Measurements from ENCODE around the gene GNPDA2.
"Not testable (repeated sequence)": the region's sequence is repeated elsewhere in the genome, so short reads cannot be mapped to it uniquely, and the experiment has no call there.

Gene GNPDA2
- 8.1 to 12.5 reads per million in 2 donors for total RNA-seq

DNA sequence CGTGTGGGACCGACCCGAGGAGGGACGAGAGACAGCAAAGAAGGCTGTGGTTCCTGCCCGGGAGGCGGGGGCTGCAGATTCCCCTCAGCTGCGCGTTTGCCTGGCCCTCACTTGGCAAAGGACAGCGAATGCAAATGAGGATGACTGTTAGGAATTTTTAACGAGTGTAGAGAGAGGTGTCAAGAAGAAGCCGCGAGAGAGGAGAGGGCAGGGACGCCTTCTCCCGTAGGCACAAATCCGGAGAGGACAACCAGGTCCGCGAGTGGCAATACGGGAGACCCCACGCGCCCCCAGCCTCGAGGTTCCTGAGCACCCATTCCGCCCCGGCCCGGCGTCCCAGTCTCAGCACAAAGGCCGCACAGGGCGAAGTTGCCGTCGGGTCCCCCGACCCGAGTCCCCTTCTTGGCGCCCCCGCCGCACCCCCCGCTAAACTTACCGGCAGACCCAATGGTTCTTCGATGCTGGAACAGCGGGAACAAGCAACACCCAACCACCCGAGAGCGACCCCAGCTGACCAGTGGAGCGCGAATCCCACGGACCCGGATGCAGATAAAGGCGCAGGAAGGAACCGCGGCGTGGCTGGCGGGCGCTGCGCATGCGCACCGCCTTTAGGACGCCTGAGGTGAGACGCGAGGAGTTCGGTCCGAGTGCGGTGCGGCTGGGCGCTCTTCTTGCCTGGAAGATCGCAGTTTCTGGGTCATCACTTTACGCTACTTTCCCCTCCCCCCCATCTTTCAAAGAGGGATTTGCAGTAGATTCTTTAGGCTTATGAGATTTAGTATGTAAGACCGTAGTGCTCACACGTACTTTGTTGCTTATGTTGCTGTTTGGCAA lies at the start of gene GNPDA2:
TSS of gene GNPDA2 (minus strand) at position 519 of the 834 bp plus-strand sequence. CDS start 4,349 bp downstream, outside the sequence.
- DNase-seq, result peak; percentile 63 to 84 (median 73)

DNA sequence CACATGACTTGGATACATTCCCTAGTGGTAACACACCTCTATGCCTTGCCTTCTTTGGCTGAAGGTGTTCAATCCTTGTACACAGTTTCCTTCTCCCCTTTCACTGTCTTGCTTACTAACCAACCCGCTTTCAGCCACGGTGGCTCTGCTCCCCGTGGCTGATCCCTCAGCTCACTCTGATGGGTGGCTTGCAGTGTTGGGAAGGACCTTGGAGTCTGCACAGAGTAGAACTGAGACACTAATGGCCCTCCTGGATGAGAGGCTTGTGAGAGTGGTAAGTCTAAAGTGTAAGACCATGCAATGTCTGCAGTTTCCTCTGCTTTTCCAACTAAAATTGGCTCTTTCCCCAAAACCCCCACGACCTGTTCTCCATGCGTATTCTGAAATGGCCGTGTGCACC lies 46.0 kb upstream of the GNPDA2 start:
- DNase-seq, result no peak

DNA sequence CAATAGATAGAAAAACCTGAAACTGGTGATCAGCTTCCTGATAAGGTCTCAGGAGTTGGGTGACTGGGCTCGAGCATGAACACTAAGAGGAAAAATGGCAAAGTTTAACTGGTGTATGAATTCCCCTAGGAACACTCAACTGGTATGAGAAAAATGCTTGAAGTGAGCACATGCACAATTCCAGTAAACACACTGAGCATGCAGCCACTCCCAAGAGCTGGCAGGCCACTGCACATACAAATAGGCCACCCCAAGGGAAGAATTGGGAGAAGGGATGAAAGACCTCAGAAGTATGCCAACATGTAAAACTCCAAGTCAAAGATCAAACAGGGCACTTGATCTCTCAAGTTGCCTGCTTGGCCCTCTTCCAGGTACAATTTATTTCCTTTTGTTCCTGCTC lies 45.4 kb upstream of the GNPDA2 start:
- no peak for DNase-seq

DNA sequence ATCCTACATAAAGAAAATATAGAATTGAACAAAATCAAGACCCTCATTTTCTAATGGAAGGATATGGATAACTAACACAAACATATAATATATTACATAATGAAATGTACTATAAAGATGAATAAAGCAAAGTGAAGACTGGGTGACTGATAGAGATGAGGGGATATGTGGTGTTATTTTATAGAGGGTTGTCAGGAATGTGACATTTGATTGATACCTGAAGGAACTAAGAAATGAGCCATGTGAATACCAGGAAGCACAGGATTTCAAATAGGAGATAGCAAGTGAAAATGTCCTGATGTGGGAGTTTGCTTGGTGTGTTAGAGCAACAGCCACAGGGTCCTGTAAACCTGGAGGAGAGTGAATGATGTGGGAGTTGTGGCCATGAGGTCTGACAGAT lies 40.1 kb upstream of the GNPDA2 start:
- DNase-seq, result no peak

DNA sequence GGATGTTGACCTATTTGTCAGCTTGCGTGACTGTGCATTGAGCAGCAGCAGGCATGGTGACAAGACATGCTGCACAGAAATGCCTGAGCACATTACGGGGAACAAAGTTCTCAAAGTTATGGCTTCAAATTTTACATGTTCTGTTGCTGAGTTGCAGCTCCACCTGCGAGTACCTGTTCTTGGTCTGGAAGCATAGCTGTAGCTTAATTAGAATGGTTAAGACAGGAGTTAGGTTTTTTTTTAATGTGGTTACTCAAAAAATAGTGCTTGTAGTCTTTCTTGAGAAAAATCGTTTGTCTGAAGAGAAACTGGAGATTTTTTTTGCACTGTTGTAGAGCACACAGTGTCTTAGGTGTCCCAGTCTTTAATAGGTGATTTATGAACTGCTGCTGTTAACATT lies 38.8 kb upstream of the GNPDA2 start:
- no peak for DNase-seq

DNA sequence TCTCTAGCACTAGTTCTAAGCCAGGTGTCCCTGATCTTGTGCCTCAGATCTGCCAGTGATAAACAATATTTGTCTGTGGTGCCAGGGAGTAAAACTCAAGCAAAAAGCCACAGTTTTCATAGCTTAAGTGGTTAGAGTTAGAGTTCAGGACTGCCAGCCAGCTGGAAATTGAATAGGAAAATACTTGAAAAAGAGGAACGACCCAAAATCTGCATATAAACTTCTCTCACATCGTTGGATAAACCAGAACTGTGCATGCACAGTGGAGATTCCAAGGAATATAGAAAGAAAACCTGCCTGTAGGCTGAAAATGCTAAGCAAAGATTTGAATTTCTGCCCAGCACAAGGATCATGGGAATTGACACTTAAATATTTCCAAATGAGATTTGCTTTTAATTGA lies 35.0 kb upstream of the GNPDA2 start:
- DNase-seq, result no peak

DNA sequence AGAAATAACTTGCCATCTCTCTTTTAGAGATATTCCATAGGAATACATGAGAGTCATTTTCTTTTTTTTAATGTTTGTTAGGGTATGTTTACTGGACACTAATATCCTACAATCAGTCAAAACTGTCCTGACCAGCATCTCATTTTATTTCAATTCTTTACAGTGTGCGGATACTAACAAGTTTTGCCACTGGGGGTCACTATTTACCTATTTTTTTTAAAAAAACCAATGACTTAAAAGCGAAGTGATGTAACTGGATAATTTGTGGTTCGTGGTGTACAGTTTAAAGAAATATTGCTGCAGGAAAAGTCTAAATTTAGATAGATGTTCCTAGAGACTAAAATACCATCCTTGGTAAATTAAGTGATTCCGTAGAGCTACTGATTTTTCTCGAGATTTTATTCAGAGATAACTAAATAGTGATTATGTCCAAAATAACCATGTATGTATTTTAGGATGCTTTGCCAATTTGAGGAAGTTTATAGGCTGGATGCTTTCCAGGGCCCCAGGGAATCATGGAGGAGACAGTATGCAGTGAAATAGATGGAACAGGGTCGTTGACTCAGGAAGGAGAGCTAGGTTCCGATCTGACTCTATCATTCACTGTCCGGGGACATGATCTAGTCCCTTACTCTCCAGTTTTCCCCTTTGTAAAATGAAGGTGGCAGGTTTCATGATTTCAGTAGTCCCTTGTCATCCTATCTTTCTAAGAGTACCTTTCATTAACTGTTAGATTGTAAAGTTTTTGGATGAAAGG lies 34.0 kb upstream of the GNPDA2 start:
- peak in 2 of 5 experiments; percentile 1 to 25 for DNase-seq

DNA sequence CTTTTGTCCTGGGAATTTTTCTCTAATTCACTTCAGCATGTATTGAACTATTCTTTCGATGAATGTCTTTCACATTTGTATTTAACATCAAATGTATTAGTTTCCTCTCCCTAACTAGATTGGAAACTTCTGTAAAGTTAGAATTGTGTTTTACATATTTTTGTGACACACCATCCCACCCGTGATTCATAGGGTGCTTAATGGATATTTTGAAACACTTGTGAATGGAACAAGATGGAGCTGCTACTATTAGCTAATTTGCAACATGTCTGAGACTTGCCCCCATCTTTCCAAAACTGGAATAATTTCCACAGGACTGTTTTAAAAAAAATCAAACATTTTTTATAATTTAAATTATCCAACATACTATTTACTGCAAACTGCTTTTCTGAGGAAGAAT lies 30.2 kb upstream of the GNPDA2 start:
- no peak for DNase-seq

DNA sequence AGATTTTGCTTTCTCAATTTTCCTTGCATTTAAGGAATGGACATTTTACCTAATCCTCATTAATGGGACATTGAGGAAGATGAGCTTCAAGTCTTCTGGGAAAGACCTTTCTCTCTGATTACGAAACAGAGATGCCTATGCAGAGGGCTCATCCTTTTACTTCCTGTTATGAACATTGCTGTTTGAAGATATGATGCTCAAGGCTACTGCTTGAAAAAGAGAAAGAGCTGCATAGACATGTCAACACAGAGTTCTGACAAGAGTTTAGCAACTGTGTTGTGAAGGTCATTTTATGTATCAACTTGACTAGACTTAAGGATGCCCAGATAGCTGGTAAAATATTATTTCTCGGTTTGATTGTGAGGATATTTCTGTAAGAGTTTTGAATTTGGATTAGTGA lies 13.8 kb upstream of the GNPDA2 start:
- DNase-seq, result no peak

DNA sequence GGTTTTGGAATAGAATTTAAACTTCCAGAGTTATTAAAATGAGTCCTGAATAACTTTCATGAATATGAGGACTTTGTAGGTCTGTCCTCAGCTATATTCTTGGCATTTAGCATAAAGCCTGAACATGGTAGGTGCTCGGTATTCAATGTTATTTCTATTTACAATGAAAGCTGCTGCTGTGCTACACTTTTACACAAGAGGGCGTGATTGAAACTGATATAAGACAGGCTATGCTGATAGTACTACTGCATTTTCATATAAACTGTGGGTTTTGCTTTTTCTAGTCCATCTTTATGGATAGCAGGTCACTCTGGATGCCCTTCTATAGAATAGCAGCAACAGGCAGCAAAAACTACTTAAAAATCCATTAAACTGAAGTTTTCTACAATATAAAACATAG lies 12.3 kb upstream of the GNPDA2 start:
- no peak for DNase-seq

DNA sequence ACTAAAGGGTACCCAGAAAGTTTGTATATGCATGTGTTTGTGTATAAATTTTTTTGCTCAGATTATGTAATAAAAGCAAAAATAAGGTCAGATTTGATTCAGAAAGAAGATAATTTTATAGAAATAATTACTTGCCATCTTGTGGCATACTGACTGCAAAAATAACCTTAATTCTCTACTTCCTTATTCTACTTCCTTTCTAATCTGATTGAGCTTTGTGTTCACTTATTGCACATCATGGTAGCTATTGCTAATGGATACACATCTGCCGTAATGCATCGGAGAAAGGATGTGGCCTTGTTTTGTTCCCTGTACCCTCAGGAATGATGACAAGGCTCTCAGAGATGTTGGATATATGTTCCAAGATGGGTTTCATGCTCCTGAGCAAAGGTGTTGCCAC lies 10.5 kb upstream of the GNPDA2 start:
- DNase-seq, result no peak

DNA sequence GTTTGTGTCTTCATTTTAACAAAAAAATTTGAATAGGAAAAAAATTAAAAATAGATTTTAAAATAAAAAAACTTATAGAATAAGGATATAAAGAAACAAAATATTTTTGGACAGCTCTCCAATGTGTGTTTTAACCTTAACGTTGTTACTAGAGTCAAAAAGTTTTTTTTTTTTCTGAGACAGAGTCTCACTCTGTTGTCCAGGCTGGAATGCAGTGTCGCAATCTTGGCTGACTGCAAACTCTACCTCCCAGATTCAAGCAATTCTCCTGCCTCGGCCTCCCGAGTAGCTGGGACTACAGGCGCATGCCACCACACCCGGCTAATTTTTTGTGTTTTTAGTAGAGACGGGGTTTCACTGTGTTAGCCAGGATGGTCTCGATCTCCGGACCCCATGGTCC lies 2.3 kb upstream of the GNPDA2 start:
- not testable (repeated sequence) for DNase-seq

DNA sequence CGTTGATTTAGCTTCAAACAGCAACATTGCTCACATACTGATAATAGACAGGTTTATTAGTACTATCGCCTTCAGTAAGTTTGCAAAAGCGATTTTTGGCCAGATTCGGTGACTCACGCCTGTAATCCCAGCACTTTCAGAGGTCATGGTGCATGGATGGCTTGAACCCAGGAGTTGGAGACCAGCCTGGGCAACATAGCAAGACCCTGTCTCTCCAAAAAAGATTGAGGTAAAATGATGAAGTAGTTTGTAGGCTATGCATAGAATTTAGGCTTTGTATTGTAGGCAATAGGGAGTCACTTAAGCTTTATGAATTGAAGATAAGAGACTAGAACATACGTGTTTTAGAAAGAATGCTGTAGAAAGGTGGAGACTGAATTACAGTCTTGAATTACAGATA lies 1.1 kb upstream of the GNPDA2 start:
- no peak for DNase-seq

DNA sequence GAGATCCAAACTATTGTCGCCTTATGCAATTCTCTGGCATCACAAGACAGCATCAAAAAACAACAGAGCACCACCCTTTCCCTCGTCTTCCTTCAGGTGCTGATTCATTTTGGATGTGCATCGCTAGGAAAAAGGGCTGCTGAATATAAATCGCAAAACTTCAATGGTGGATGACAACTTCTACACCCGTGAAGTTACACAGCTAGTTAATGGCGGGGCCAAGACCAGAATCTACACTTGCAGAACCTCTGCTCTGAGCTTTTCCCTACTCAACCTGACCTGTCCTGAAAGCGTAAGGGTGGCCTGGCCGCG lies 674 bp downstream of the GNPDA2 start:
- DNase-seq, result no peak

DNA sequence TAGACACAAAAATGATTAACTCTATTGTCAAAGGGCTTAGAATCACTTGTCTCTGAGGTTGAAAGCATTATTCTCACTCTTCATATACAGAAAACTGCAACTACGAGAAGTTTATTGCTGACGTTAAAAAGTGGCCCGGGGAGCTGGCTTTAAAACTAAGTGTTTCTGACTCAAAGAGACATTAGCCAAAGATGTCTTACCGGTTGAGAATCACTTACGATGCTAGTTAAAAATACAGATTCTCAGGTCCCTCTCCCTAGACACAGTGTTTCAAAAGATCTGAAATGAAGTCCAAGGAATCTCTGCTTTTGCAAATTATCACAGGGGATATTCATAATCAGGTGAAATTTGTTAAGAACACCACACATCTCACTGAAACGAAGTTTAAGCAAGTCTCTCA lies 1.2 kb downstream of the GNPDA2 start:
- DNase-seq, result peak in 1 of 5 experiments; percentile 4

DNA sequence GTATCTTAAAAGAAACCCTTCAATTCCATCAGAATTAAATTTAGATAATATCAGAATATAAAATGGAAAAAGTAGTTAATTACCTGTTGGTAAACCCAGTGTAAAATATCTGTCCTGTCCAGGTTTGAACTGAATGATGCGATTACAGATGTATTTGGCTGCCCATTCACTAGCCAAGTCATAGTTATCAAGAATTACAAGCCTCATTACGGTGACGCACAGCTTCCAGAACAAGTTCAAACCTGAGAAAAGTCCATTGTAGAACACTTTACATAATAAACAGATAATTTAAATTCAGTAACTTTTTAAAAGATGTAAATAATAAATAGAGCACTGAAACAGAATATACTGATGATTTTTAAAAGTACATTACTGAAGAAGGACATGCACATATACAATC lies 4.4 kb downstream of the GNPDA2 start:
- no peak for DNase-seq

DNA sequence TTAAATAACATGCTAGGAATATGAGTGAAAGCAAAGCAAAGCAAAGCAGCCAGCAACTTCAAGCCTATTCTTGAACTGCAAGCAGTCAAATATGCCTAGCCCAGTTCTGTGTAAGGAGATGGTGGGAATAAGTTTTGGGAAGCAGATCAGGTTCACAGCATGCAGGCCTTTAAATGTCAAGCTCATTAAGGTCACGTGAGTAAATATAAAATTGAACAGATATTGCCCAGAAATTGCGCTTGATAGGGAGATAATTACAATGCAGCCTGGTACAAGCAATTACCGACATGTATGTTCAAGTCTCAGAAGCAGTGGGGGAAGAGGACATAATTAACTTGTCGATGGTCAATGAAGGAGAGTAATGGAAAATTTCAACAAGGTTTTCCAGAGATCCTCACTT lies 6.0 kb downstream of the GNPDA2 start:
- DNase-seq, result no peak

DNA sequence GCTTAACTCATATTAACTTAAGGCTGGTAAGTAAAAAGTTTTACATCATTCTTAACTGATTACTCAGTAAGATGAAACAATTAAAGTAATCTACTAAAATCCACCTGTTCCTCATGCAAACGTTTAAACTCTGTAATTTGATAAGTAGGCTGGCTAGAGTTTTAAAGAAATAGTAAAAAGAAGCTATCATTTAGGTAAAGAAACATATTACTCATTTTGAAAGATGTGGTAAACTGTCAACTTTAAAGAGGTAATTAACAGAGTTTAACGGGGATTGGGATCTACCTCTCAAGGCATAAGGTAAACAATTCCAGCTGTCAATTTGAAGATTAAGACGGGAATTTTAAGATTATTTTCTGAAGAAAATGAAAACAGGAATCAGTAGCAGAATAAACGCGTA lies 9.8 kb downstream of the GNPDA2 start:
- DNase-seq, result no peak

DNA sequence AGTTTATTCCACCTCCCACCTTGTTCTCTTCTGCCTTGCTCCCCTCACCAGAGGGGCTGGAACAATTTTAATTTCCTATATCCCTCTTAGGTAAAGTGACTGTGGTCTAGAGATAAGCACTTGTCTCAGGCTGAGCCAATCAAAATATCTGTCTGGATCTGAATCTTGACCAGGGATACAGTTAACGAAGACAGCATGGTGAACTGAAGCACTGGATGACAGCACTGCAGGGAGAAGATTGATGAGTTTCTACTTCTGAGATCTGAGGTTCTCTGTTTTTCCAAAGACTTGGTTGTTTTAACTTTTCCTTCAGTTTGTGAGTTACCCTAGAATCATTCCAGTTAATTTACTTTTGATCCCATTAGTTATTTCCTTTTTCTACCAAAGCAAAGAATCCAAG lies 13.2 kb downstream of the GNPDA2 start:
- no peak for DNase-seq

DNA sequence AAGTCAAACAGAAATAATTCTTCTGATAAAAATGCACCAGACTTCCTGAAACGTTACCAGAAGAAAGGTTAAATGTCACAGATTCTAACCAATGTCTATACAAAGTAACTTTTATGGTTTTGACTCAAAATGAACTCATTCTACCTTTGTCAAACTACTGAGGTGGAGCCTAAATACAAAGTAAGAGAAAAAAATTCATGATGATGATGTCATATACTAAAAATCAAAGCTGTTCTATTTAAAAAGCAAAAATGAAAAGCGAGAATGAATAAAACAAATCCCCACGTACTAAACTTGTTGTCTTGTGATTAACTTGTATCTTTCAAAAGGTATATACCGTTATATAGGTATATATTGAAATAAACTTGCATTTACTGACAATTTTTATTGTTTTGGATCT lies 21.7 kb downstream of the GNPDA2 start:
- no peak for DNase-seq

DNA sequence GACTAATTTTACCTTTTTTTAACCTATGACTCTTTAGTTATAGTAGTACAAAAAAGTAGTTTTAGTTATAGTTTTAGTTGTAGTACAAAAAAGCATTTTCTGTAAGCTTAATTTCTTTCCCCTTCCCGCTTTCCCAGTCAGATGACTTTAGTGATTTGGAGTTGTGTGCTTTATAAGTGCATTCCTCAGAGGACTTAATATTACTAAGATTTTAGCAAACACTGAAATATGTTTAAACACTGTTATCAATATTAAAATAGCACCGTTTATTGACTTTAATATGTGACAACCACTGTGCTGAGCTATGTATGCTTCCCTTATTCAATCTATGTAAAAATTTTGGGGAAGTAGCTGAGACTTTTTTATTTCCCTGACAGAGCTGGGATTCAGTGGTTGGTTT lies 25.3 kb downstream of the GNPDA2 start:
- no peak for DNase-seq

DNA sequence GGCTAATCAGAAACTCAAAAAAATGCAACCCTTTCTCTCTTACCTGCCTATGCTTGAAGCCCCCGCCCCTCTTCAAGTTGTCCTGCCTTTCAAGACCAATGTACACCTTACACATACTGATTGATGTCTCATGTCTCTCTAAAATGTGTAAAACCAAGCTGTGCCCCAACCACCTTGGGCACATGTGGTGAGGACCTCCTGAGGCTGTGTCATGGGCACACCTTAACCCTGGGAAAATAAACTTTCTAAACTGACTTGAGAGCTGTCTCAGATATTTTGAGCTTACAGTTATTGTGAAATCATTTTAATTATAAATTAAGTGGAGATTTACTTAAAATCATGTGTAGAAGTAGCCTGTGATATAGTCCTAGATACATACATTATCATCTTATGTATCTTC lies 25.9 kb downstream of the GNPDA2 start:
- DNase-seq, result no peak

DNA sequence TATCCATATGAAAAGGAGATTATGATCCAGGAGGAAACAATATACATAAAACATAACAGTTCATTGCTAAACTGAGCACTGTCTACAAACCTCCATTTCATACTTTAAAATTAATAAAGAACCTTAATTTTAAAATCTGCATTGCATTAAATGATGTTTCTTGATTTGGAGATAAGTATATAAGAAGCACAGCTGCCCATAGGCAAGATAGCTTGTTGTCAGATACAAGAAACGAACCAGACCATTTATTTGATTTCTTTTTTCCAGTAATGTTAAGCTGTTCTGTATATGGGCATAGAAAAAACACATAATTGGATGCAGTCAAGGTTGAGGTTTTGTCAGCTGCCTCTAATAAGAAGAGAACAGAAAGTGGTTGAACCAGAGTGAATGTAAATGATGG lies 41.7 kb downstream of the GNPDA2 start:
- no peak for DNase-seq

DNA sequence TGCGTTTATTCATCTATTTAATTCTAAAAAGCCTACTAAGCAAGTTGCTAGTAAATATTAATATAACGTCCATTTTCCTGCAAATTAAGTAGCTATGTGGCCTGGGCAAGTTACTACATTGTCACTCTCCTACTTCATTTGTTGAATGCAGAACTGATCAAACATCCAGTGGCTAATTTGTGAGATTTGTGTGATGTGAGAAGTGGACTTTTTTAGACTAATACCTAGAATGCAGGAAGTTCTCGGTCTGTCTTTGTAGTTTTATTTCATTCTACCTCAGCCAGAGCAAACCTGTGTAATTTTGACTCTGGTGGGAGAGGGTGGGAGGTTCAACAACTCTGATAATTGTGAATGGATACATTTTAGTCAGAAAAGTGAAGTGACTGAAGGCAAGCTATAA lies 47.3 kb downstream of the GNPDA2 start:
- DNase-seq, result peak in 1 of 5 experiments; percentile 28
